AG04449 (cell line): ENCODE measurements around the gene CYP2S1.

Experiments used
- CTCF ChIA-PET: fragments of 350-600 bp; formaldehyde crosslinking; extraction: SDS; loops from one replicate; lab custom pipeline; 2021; ENCODE audit warnings: antibody characterized with exemption; lab: Yijun Ruan, JAX
- POLR2A ChIA-PET: fragments of 400-600, 350-600 bp; formaldehyde crosslinking; extraction: SDS; loops from one replicate; lab custom pipeline; 2020; ENCODE audit warnings: antibody characterized with exemption, inconsistent platforms; lab: Yijun Ruan, JAX
- DNase-seq: peaks from one replicate; pipeline ENCODE4 v3.0.0-alpha.2; 2010; ENCODE audit warnings: low read depth, low spot score
- H3K4me3 ChIP-seq: 2 replicates; pipeline ENCODE4 v1.5.1; 2011; ENCODE audit warnings: low read depth, mild to moderate bottlenecking, control low read depth, low read length
- TF ChIP-seq, protein P1 (sequence below): IDR thresholded peaks from one replicate; pipeline ENCODE4 v1.5.1; 2011; ENCODE audit warnings: mild to moderate bottlenecking, moderate library complexity, low read length, control low read depth, inconsistent platforms; ENCODE audit not compliant: insufficient read depth; ENCODE audit errors: missing control alignments

The CYP2S1 gene

DNA sequence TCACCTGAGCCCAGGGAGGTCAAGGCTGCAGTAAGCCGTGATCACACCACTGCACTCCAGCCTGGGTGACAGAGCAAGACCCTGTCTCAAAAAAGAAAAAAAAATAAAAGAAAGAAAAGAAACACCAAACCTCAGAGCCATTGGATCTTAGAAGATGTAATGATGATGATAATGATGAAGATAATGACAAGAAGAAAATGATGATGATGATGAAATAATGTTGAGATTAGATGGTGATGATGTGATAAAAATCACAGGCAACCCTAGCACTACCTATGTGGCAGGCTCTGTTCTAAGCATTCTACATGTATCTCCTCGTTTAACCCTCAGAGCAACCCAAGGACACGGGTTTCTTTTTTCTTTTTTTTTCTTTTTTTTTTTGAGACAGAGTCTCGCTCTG is 51.1 kb downstream of the CYP2S1 start:
- no peak overlapping the region for H3K4me3 ChIP-seq
- ChIA-PET POLR2A (no interaction called here), CTCF (interaction anchor here (1.3 kb wide), 1 partner anchor 19 kb away, joined by 6 read pairs; no protein-coding TSS in a partner anchor)

DNA sequence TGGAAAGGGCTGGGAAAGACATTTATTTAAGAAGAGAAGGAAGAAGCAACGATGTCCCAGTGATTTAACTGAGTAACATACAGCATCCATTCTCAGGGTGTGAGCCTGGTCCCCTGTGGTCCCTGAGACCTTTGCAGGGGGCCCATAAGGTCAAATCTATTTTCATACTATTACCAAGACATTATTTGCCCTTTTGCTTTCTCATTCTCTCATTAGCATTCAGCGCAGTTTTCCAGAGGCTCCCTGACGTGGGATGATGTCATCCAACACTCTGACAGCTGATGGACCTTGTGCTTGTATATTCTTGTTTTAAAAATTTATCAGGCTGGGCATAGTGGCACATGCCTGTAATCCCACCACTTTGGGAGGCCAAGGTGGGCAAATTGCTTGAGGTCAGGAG is 52.8 kb downstream of the CYP2S1 start:
- H3K4me3 ChIP-seq: no peak overlapping the region
- no peak for DNase-seq
- TF ChIP-seq, protein P1, sequence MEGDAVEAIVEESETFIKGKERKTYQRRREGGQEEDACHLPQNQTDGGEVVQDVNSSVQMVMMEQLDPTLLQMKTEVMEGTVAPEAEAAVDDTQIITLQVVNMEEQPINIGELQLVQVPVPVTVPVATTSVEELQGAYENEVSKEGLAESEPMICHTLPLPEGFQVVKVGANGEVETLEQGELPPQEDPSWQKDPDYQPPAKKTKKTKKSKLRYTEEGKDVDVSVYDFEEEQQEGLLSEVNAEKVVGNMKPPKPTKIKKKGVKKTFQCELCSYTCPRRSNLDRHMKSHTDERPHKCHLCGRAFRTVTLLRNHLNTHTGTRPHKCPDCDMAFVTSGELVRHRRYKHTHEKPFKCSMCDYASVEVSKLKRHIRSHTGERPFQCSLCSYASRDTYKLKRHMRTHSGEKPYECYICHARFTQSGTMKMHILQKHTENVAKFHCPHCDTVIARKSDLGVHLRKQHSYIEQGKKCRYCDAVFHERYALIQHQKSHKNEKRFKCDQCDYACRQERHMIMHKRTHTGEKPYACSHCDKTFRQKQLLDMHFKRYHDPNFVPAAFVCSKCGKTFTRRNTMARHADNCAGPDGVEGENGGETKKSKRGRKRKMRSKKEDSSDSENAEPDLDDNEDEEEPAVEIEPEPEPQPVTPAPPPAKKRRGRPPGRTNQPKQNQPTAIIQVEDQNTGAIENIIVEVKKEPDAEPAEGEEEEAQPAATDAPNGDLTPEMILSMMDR: no peak
- ChIA-PET POLR2A (no interaction called here), CTCF (interaction anchor here (1.0 to 1.6 kb wide), 3 partner anchors 14 to 43 kb away, joined by 3 to 4 read pairs (median 3); no protein-coding TSS in a partner anchor)

More for the DNA sequence above, 51.1 kb downstream of the CYP2S1 start:
- TF ChIP-seq, protein P1: no peak
- DNase-seq: no peak

GRCh38 chr19:41248895-41249294 is 55.9 kb downstream of the CYP2S1 start:
- ChIA-PET CTCF (interaction anchor here (1.0 to 7.4 kb wide), 7 partner anchors 7 to 59 kb away, joined by 3 to 64 read pairs (median 6); no protein-coding TSS in a partner anchor), POLR2A (interaction anchor here (0.5 to 1.8 kb wide), 4 partner anchors 11 to 44 kb away, joined by 3 to 5 read pairs (median 3); no protein-coding TSS in a partner anchor)
- H3K4me3 ChIP-seq: no peak overlapping the region
- no peak for DNase-seq
- TF ChIP-seq, protein P1: no peak

- TF ChIP-seq, protein P1: no peak
- no peak for DNase-seq
- ChIA-PET CTCF (interaction anchor here (1.0 to 7.4 kb wide), 4 partner anchors 9 to 46 kb away, joined by 3 to 64 read pairs (median 12); no protein-coding TSS in a partner anchor), POLR2A (interaction anchor here (0.8 to 1.8 kb wide), 2 partner anchors 10 to 26 kb away, joined by 3 to 5 read pairs; no protein-coding TSS in a partner anchor)
- no peak overlapping the region for H3K4me3 ChIP-seq
Measured at GRCh38 chr19:41249707-41250423, 56.8 kb downstream of the CYP2S1 start.

- H3K4me3 ChIP-seq: no peak overlapping the region
- CTCF ChIA-PET: interaction anchor here (3.2 to 7.4 kb wide), 2 partner anchors 8 to 49 kb away, joined by 9 to 64 read pairs; no protein-coding TSS in a partner anchor
- TF ChIP-seq, protein P1: no peak
- POLR2A ChIA-PET: no interaction called here
- no peak for DNase-seq
Measured at GRCh38 chr19:41253660-41254059, 60.6 kb downstream of the CYP2S1 start.

- no peak for DNase-seq
- TF ChIP-seq, protein P1: no peak
- CTCF ChIA-PET: interaction anchor here (3.2 kb wide), 1 partner anchor 51 kb away, joined by 9 read pairs; no protein-coding TSS in a partner anchor
- H3K4me3 ChIP-seq: no peak overlapping the region
- POLR2A ChIA-PET: interaction anchor here (0.8 kb wide), 1 partner anchor 51 kb away, joined by 3 read pairs; no protein-coding TSS in a partner anchor
Measured at GRCh38 chr19:41255171-41255570, 62.2 kb downstream of the CYP2S1 start.
